CD4-positive, alpha-beta memory T cell (primary cell): ENCODE data around the gene CCR4. TPM values are rescaled to one million over a fixed set of nuclear protein-coding genes. Genes with fewer than 3 reads are reported as not detected.
"Not testable (repeated sequence)": the region's sequence is repeated elsewhere in the genome, so short reads cannot be mapped to it uniquely, and the experiment has no call there.

Experiments
- CTCF ChIA-PET: fragments of 350-600 bp; sonication (Branson Sonifier 250); formaldehyde crosslinking; loops from one replicate; lab custom pipeline; 2021; ENCODE audit warnings: inconsistent platforms; ENCODE audit not compliant: partially characterized antibody; lab: Charles Lee
- POLR2A ChIA-PET: fragments of 350-600 bp; sonication (Branson Sonifier 250); formaldehyde crosslinking; loops from one replicate; lab custom pipeline; 2021; ENCODE audit not compliant: partially characterized antibody; lab: Charles Lee
- DNase-seq, 5 donors: peaks; one replicate each; pipeline versions ENCODE4 v3.0.0 to v3.0.0-alpha.2; 2020 to 2022; ENCODE audit warnings: mixed read lengths in 1 of 5
- H3K27ac ChIP-seq: one replicate; pipeline ENCODE4 v1.7.0; 2013; ENCODE audit warnings: low read depth, low read length
- H3K27me3 ChIP-seq: 2 replicates; pipeline ENCODE4 v1.7.0; 2013; ENCODE audit warnings: mild to moderate bottlenecking, low read length, moderate library complexity; ENCODE audit not compliant: insufficient read depth
- H3K36me3 ChIP-seq: 2 replicates; pipeline ENCODE4 v1.7.0; 2013; ENCODE audit warnings: mild to moderate bottlenecking, low read length, moderate library complexity; ENCODE audit not compliant: insufficient read depth
- H3K4me1 ChIP-seq: 2 replicates; pipeline ENCODE4 v1.7.0; 2013; ENCODE audit warnings: mild to moderate bottlenecking, low read length, moderate library complexity; ENCODE audit not compliant: insufficient read depth
- H3K4me3 ChIP-seq, 2 donors: one replicate each; pipeline ENCODE4 v1.7.0; 2013; ENCODE audit warnings: low read length in 2 of 2, mild to moderate bottlenecking in 1 of 2
- H3K9me3 ChIP-seq, 2 donors: one replicate each; pipeline ENCODE4 v1.7.0; 2013; ENCODE audit warnings: low read length in 2 of 2, control low read depth in 1 of 2; ENCODE audit not compliant: control insufficient read depth in 1 of 2
- H3K27ac Mint-ChIP-seq, 7 donors: one replicate each; pipeline ENCODE4 v1.8.0; 2020 to 2021; ENCODE audit warnings: mixed read lengths in 7 of 7, mild to moderate bottlenecking in 6 of 7, inconsistent platforms in 3 of 7, moderate library complexity in 3 of 7
- H3K27me3 Mint-ChIP-seq, 2 donors: one replicate each; pipeline ENCODE4 v1.8.0; 2020 to 2021; ENCODE audit warnings: mixed read lengths in 2 of 2
- H3K36me3 Mint-ChIP-seq, 2 donors: one replicate each; pipeline ENCODE4 v1.8.0; 2020 to 2021; ENCODE audit warnings: mixed read lengths in 2 of 2, inconsistent platforms in 1 of 2, mild to moderate bottlenecking in 1 of 2
- H3K4me1 Mint-ChIP-seq, 4 donors: one replicate each; pipeline ENCODE4 v1.8.0; 2020 to 2021; ENCODE audit warnings: mixed read lengths in 4 of 4, mild to moderate bottlenecking in 1 of 4
- H3K4me3 Mint-ChIP-seq, 8 donors: one replicate each; pipeline ENCODE4 v1.8.0; 2020 to 2021; ENCODE audit warnings: mixed read lengths in 8 of 8, mild to moderate bottlenecking in 7 of 8, moderate library complexity in 6 of 8, inconsistent platforms in 3 of 8
- H3K9me3 Mint-ChIP-seq, 8 donors: one replicate each; pipeline ENCODE4 v1.8.0; 2020 to 2021; ENCODE audit warnings: mixed read lengths in 8 of 8, mild to moderate bottlenecking in 5 of 8, inconsistent platforms in 3 of 8, moderate library complexity in 1 of 8
- intact Hi-C: fragments of 100-400 bp; cut with micrococcal nuclease; formaldehyde crosslinking; loops from one replicate; pipeline ENCODE4 v1.15.1; 2023
- polyA plus RNA-seq, 2 donors: library from polyadenylated mRNA; unstranded; fragments of 300-500 nt; fragmentation: Illumina TruSeq; gene quantifications; one replicate each; pipeline ENCODE4 v1.2.3, GENCODE V29; 2021
- total RNA-seq, 2 experiments: library from RNA; stranded (reverse); gene quantifications; one replicate each; pipeline ENCODE4 v1.2.3, GENCODE V29; 2021

Gene CCR4
- total and polyA plus RNA-seq, 4 experiments from 2014 or later = 9.9 to 101 (median 67.2) TPM

DNA sequence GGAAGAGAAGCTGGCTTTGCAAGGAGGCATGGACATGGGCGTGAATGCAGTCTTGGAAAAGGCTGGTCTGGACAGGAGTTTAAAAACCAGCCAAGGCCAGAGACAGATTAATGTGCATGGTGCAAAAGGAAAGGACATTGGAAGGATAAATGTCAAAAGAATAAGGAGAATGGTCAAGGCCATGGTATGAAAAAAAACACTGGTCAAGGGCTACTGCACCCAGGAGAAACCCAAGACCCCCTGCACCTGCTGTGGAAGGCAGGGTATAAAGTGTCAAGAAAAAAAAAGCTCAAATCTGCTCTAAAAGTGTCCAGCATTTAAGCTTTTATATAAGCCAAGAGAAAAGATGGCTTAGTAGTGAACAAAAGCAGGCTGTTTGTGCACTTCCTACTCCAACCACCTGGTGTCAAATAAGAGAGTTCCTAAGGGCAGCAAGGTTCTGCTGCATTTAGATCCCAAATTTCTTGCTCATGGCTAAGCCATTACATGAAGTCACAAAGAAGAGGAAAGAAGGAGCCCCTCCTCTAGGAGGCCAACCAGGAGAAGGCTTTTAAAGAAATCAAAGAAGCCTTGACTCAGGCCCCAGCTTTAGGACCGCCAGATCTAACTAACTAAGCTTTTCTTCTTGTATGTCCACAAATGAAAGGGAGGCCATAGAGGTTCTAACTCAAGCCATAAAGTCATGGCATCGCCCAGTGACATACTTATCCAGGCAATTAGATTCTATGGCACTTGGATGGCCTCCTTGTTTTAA lies 16.9 kb downstream of the CCR4 start:
- DNase-seq = no peak
- Histone ChIP-seq H3K27ac (no peak overlapping the region), H3K36me3 (no peaks in the 10 kb centered on the region), H3K27me3 (no peaks in the 10 kb centered on the region), H3K4me3 (no peak overlapping the region), H3K4me1 (peaks cover 25% of the 10 kb centered on the region), H3K9me3 (no peaks in the 10 kb centered on the region)
- peaks cover 2 to 27% (median 18%) of the 10 kb centered on the region in 8 donors for H3K9me3 Mint-ChIP-seq
- no peak overlapping the region for H3K4me3 Mint-ChIP-seq
- intact Hi-C loops = no loop called here
- ChIA-PET CTCF (interaction anchor here (1.0 to 2.5 kb wide), 8 partner anchors 8 to 106 kb away, joined by 3 to 8 read pairs (median 3); no protein-coding TSS in a partner anchor), POLR2A (interaction anchor here (1.0 to 1.9 kb wide), 4 partner anchors 12 to 95 kb away, joined by 3 to 9 read pairs (median 6); no protein-coding TSS in a partner anchor)
- no peaks in the 10 kb centered on the region for H3K27me3 Mint-ChIP-seq
- peaks cover 13 to 21% of the 10 kb centered on the region in 2 donors for H3K36me3 Mint-ChIP-seq
- peaks cover 22 to 40% (median 31%) of the 10 kb centered on the region in 4 donors for H3K4me1 Mint-ChIP-seq
- H3K27ac Mint-ChIP-seq = peak overlapping the region in 4 of 7 donors; percentile 23 to 78 (median 52)

DNA sequence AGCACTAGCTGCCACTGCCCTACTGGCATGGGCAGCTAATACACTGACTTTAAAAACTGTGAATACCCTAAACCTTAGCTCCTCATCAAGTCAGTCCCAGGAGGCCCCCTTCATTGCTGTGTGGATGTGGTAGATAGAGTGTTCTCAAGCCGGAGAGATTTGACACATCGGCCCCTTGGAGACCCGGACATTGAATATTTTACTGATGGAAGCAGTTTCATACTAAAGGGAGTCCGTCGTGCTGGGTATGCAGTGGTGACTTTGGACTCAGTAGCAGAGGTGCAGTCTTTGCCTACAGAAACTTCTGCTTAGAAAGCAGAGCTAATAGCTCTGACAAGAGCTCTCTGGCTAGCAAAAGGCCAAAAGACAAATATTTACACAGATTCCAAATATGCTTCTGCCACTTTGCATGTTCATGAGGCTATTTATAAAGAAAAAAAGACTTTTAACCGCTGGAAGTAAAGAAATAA lies 17.5 kb downstream of the CCR4 start:
- no peak overlapping the region for H3K4me3 ChIP-seq
- peaks cover 2 to 27% (median 18%) of the 10 kb centered on the region in 8 donors for H3K9me3 Mint-ChIP-seq
- H3K27me3 Mint-ChIP-seq = no peaks in the 10 kb centered on the region
- H3K27me3 ChIP-seq = no peaks in the 10 kb centered on the region
- peaks cover 11 to 19% of the 10 kb centered on the region in 2 donors for H3K36me3 Mint-ChIP-seq
- POLR2A ChIA-PET = interaction anchor here (1.0 to 1.9 kb wide), 4 partner anchors 12 to 95 kb away, joined by 3 to 9 read pairs (median 6); no protein-coding TSS in a partner anchor
- peaks cover 26% of the 10 kb centered on the region for H3K4me1 ChIP-seq
- intact Hi-C loops = no loop called here
- H3K4me1 Mint-ChIP-seq = peaks cover 25 to 41% (median 33%) of the 10 kb centered on the region in 4 donors
- H3K27ac ChIP-seq = no peak overlapping the region
- H3K9me3 ChIP-seq = no peaks in the 10 kb centered on the region
- no peak for DNase-seq
- no peak overlapping the region for H3K4me3 Mint-ChIP-seq
- H3K27ac Mint-ChIP-seq = peak overlapping the region in 1 of 7 donors; percentile 53
- H3K36me3 ChIP-seq = no peaks in the 10 kb centered on the region
- CTCF ChIA-PET = interaction anchor here (1.0 to 2.5 kb wide), 7 partner anchors 15 to 105 kb away, joined by 3 to 8 read pairs (median 3); no protein-coding TSS in a partner anchor

DNA sequence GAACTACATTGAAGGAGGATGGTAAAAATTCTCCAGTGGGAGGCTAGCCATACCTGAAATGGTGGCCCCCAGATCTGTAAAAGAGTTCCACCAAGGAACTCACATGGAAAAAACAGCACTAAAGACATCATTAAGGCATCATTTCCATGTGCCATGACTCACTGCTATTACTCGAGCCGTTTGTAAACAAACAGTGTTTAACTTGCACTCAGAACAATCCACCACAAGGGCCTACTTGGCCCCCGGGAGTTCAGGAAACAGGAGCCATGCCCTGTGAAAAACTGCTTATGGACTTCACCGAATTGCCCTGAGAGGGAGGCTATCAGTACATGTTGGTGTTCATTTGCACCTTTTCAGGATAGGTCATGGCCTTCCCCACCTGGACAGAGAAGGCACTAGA lies 18.2 kb downstream of the CCR4 start:
- H3K36me3 Mint-ChIP-seq = peaks cover 8 to 16% of the 10 kb centered on the region in 2 donors

DNA sequence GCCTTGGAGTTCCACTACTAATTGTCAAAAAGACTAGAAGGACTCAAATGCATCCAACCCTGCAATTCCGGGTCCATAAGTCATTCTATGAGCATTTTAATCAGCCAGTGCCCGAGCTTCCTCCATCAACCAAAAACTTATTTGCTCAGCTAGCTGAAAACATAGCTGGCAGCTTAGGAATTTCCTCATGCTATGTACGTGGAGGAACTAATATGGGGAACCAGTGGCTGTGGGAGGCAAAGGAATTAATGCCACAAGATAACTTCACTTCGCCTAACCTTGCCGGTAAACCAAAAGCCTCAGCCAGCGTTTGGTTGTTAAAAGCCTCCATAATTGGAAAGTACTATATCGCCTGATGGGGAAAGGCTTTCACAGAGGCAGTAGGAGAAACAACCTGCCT lies 19.8 kb downstream of the CCR4 start:
- ChIA-PET POLR2A (interaction anchor here (1.6 to 2.0 kb wide), 2 partner anchors 10 to 25 kb away, joined by 3 to 7 read pairs; no protein-coding TSS in a partner anchor), CTCF (interaction anchor here (1.0 kb wide), 2 partner anchors 9 to 18 kb away, joined by 3 read pairs; no protein-coding TSS in a partner anchor)
- H3K4me3 ChIP-seq, H3K27ac ChIP-seq, H3K36me3 Mint-ChIP-seq, H3K36me3 ChIP-seq, H3K9me3 Mint-ChIP-seq, DNase-seq, intact Hi-C loops, H3K27me3 Mint-ChIP-seq, H3K4me3 Mint-ChIP-seq, H3K9me3 ChIP-seq, H3K27me3 ChIP-seq: not testable (repeated sequence)
- peaks cover 37 to 56% (median 46%) of the 10 kb centered on the region in 4 donors for H3K4me1 Mint-ChIP-seq
- peak overlapping the region in 3 of 7 donors; percentile 29 to 45 (median 36) for H3K27ac Mint-ChIP-seq
- peaks cover 42% of the 10 kb centered on the region for H3K4me1 ChIP-seq

More for the DNA sequence above, 18.2 kb downstream of the CCR4 start:
- no peaks in the 10 kb centered on the region for H3K27me3 Mint-ChIP-seq
- Histone ChIP-seq H3K27ac (no peak overlapping the region), H3K27me3 (no peaks in the 10 kb centered on the region), H3K9me3 (no peaks in the 10 kb centered on the region), H3K36me3 (no peaks in the 10 kb centered on the region), H3K4me3 (no peak overlapping the region), H3K4me1 (peaks cover 26% of the 10 kb centered on the region)
- no peak overlapping the region for H3K4me3 Mint-ChIP-seq
- POLR2A ChIA-PET = interaction anchor here (1.6 to 1.9 kb wide), 3 partner anchors 13 to 26 kb away, joined by 3 to 9 read pairs (median 6); no protein-coding TSS in a partner anchor
- intact Hi-C loops = no loop called here
- H3K27ac Mint-ChIP-seq = peak overlapping the region in 2 of 7 donors; percentile 13 to 25
- no peak for DNase-seq
- CTCF ChIA-PET = interaction anchor here (1.1 kb wide), 2 partner anchors 53 to 77 kb away, joined by 3 read pairs; no protein-coding TSS in a partner anchor
- peaks cover 26 to 41% (median 34%) of the 10 kb centered on the region in 4 donors for H3K4me1 Mint-ChIP-seq
- peaks cover 0 to 22% (median 14%) of the 10 kb centered on the region in 8 donors for H3K9me3 Mint-ChIP-seq

DNA sequence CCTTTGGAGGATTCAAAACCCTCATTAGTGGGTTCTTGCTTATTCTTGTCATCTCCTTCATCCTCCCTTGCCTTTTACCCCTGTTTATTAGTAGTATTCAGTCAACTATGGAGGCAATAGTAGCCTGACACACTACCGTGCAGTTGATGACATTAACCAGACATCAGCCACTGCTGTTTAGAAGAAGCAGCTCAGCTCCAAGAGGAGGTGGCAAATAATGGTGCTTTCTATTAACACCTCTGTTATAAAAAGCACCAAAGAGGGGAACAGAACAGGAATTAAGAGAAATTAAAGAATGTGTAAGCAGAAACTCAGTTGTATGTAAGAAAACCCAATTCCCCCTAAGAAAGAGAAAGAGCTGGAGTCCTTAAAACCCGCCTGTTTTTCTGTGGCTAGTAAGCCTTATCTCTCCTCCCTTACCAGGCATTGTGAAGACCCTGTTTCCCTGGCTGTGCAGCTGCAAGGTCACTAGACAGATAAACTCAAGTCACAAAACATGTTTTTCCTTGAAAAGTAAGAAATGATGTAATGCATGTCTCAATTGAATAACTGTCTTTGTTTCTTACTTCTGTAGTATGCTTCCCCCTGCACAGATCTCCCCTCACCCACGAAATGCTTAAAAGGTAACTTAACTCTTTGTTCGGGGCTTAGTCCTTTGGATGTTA lies 21.2 kb downstream of the CCR4 start:
- H3K27me3 ChIP-seq = no peaks in the 10 kb centered on the region
- H3K36me3 ChIP-seq = no peaks in the 10 kb centered on the region
- H3K27ac ChIP-seq = no peak overlapping the region
- DNase-seq = no peak
- CTCF ChIA-PET = interaction anchor here (0.9 to 2.9 kb wide), 4 partner anchors 11 to 103 kb away, joined by 3 to 19 read pairs (median 7); no protein-coding TSS in a partner anchor
- Mint-ChIP-seq H3K27ac (peak overlapping the region in 6 of 7 donors; percentile 7 to 79 (median 57)), H3K27me3 (no peaks in the 10 kb centered on the region), H3K4me3 (no peak overlapping the region), H3K4me1 (peaks cover 39 to 65% (median 49%) of the 10 kb centered on the region in 4 donors), H3K36me3 (no peaks in the 10 kb centered on the region), H3K9me3 (no peaks in the 10 kb centered on the region)
- H3K4me1 ChIP-seq = peaks cover 48% of the 10 kb centered on the region
- intact Hi-C loops = no loop called here
- no peak overlapping the region for H3K4me3 ChIP-seq
- no peaks in the 10 kb centered on the region for H3K9me3 ChIP-seq
- POLR2A ChIA-PET = interaction anchor here (1.1 to 3.6 kb wide), 5 partner anchors 10 to 72 kb away, joined by 3 to 38 read pairs (median 3); no protein-coding TSS in a partner anchor

DNA sequence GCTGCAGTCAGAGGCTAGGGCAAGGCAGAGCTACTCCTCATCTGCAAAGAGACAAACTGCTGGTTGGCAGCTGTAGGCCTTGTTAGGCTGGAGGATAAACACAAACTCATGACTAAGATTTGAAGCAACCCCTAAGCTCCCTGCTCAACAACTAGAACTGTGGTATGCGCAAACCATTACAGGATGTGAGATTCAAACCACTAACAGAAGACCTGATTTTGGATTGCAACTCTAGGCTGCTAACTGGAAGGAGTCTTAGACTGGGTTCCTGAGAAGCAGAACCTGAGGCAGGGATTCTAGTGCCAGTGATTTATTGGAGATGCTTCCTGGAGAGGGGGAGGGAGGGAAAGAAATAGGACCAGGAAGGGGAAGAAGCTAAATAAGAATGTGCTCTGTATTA lies 22.5 kb downstream of the CCR4 start:
- Histone ChIP-seq H3K9me3 (no peaks in the 10 kb centered on the region), H3K4me1 (peaks cover 48% of the 10 kb centered on the region), H3K36me3 (no peaks in the 10 kb centered on the region), H3K27ac (peak overlapping the region; percentile 14), H3K27me3 (no peaks in the 10 kb centered on the region), H3K4me3 (no peak overlapping the region)
- peaks cover 40 to 66% (median 46%) of the 10 kb centered on the region in 4 donors for H3K4me1 Mint-ChIP-seq
- intact Hi-C loops = loop anchor here (1.0 kb wide), 1 partner anchor 23 kb away; the partner anchor contains the start of gene CCR4
- H3K4me3 Mint-ChIP-seq = peak overlapping the region in 7 of 8 donors; percentile 47 to 85 (median 72)
- no peaks in the 10 kb centered on the region for H3K36me3 Mint-ChIP-seq
- ChIA-PET CTCF (interaction anchor here (1.0 to 2.9 kb wide), 10 partner anchors 11 to 101 kb away, joined by 3 to 19 read pairs (median 6); no protein-coding TSS in a partner anchor), POLR2A (interaction anchor here (0.8 to 3.6 kb wide), 27 partner anchors 11 to 140 kb away, joined by 3 to 38 read pairs (median 6); partner anchors contain the start of gene CCR4)
- H3K27me3 Mint-ChIP-seq = no peaks in the 10 kb centered on the region
- peak overlapping the region; percentile 62 to 93 (median 87) for H3K27ac Mint-ChIP-seq
- peak; percentile 54 to 72 (median 62) for DNase-seq
- H3K9me3 Mint-ChIP-seq = no peaks in the 10 kb centered on the region
